GM23338 (cell line): Measurements from ENCODE around the gene PSMB11. TPM values are rescaled to one million over a fixed set of nuclear protein-coding genes. Genes with fewer than 3 reads are reported as not detected.

Experiments
- ATAC-seq: fragments of 200-7000 bp; cut with Tn5 transposase; 3 replicates; pipeline ENCODE4 v1.9.1; 2020
- DNase-seq: peaks from one replicate; pipeline ENCODE4 v3.0.0-alpha.2; 2015; ENCODE audit warnings: low spot score
- H2AFZ ChIP-seq: fragments of 200-600 bp; sonication (generic); 2 replicates; pipeline ENCODE4 v1.8.0; 2016; ENCODE audit warnings: antibody characterized with exemption, mild to moderate bottlenecking, moderate library complexity
- H3F3A ChIP-seq: fragments of 200-600 bp; sonication (generic); replicated peaks from 2 replicates; pipeline ENCODE4 v1.8.0; 2017; ENCODE audit warnings: antibody characterized with exemption, mixed run types, low read depth
- H3K27ac ChIP-seq: fragments of 200-600 bp; sonication (generic); 2 replicates; pipeline ENCODE4 v1.6.1; 2016; ENCODE audit warnings: low read depth
- H3K27me3 ChIP-seq: fragments of 200-600 bp; sonication (generic); 2 replicates; pipeline ENCODE4 v1.8.0; 2016; ENCODE audit warnings: mild to moderate bottlenecking, mixed run types, moderate library complexity; ENCODE audit not compliant: insufficient read depth
- H3K36me3 ChIP-seq: fragments of 200-600 bp; sonication (generic); 2 replicates; pipeline ENCODE4 v1.8.0; 2016; ENCODE audit warnings: mild to moderate bottlenecking; ENCODE audit not compliant: insufficient read depth
- H3K4me1 ChIP-seq: fragments of 200-600 bp; sonication (generic); 2 replicates; pipeline ENCODE4 v1.8.0; 2016; ENCODE audit warnings: mild to moderate bottlenecking, moderate library complexity; ENCODE audit not compliant: insufficient read depth
- H3K4me2 ChIP-seq: fragments of 200-600 bp; sonication (generic); 2 replicates; pipeline ENCODE4 v1.7.1; 2017; ENCODE audit warnings: mixed run types
- H3K4me3 ChIP-seq: fragments of 200-600 bp; sonication (generic); 2 replicates; pipeline ENCODE4 v1.6.1; 2016; ENCODE audit warnings: mixed run types
- H3K79me2 ChIP-seq: fragments of 200-600 bp; sonication (generic); replicated peaks from 2 replicates; pipeline ENCODE4 v1.8.0; 2017; ENCODE audit warnings: mild to moderate bottlenecking; ENCODE audit not compliant: insufficient read depth
- H3K9me2 ChIP-seq: fragments of 200-600 bp; sonication (generic); 2 replicates; pipeline ENCODE4 v1.8.0; 2017; ENCODE audit not compliant: insufficient read depth
- H4K20me1 ChIP-seq: fragments of 200-600 bp; sonication (generic); replicated peaks from 2 replicates; pipeline ENCODE4 v1.8.0; 2017; ENCODE audit warnings: mild to moderate bottlenecking; ENCODE audit not compliant: insufficient read depth
- H3K27ac Mint-ChIP-seq: 2 replicates; pipeline ENCODE4 v1.8.0; 2020; ENCODE audit warnings: inconsistent platforms, mild to moderate bottlenecking, moderate library complexity, mixed read lengths
- H3K27me3 Mint-ChIP-seq: 3 replicates; pipeline ENCODE4 v1.8.0; 2022; ENCODE audit warnings: low read depth, mild to moderate bottlenecking, moderate library complexity, mixed read lengths, inconsistent platforms; ENCODE audit not compliant: insufficient read depth, poor library complexity
- H3K36me3 Mint-ChIP-seq: 3 replicates; pipeline ENCODE4 v1.8.0; 2021; ENCODE audit warnings: low read depth, mild to moderate bottlenecking, inconsistent platforms, moderate library complexity, mixed read lengths
- H3K4me1 Mint-ChIP-seq: 3 replicates; pipeline ENCODE4 v1.8.0; 2020; ENCODE audit warnings: mild to moderate bottlenecking, inconsistent platforms, mixed read lengths
- H3K4me3 Mint-ChIP-seq: 3 replicates; pipeline ENCODE4 v1.8.0; 2021; ENCODE audit warnings: moderate library complexity, mild to moderate bottlenecking, inconsistent platforms, mixed read lengths
- H3K9me3 Mint-ChIP-seq: 3 replicates; pipeline ENCODE4 v1.8.0; 2020; ENCODE audit warnings: moderate library complexity, mild to moderate bottlenecking, inconsistent platforms, mixed read lengths
- CREB1 ChIP-seq: fragments of 250-450 bp; sonication (Bioruptor Pico); IDR thresholded peaks from 2 replicates; pipeline ENCODE4 v1.5.0; 2020; ENCODE audit warnings: low read depth, mild to moderate bottlenecking, moderate library complexity
- EZH2 ChIP-seq: fragments of 200-600 bp; sonication (generic); IDR thresholded peaks from one replicate; pipeline ENCODE4 v1.8.0; 2017; ENCODE audit warnings: antibody characterized with exemption, mild to moderate bottlenecking, low read depth; ENCODE audit not compliant: unreplicated experiment
- EZH2phosphoT487 ChIP-seq: fragments of 200-600 bp; sonication (generic); IDR thresholded peaks from one replicate; pipeline ENCODE4 v1.8.1; 2018; ENCODE audit warnings: antibody characterized with exemption; ENCODE audit not compliant: unreplicated experiment
- JUNB ChIP-seq: IDR thresholded peaks from one replicate; pipeline ENCODE4 v1.6.1; 2016; ENCODE audit warnings: antibody characterized with exemption; ENCODE audit not compliant: unreplicated experiment
- POLR2AphosphoS5 ChIP-seq: IDR thresholded peaks from 2 replicates; pipeline ENCODE4 v1.6.1; 2016; ENCODE audit warnings: antibody characterized with exemption, low read depth
- STAT1 ChIP-seq: IDR thresholded peaks from one replicate; pipeline ENCODE4 v1.6.1; 2016; ENCODE audit warnings: antibody characterized with exemption; ENCODE audit not compliant: unreplicated experiment
- ZNF331 ChIP-seq: fragments of 250-450 bp; sonication (Bioruptor Pico); IDR thresholded peaks from 2 replicates; pipeline ENCODE4 v1.5.0; 2020; ENCODE audit warnings: low read depth, mild to moderate bottlenecking, moderate library complexity
- polyA plus RNA-seq: library from polyadenylated mRNA; unstranded; fragments of >200 nt; fragmentation: Nextera tagmentation; extraction: Ambion mirVana; gene quantifications from 2 replicates; pipeline ENCODE4 v1.2.1, GENCODE V29; 2016
- total RNA-seq: library from RNA; depleted of rRNA; stranded (reverse); fragments of >200 nt; shearing (Covaris generic); gene quantifications from 2 replicates; pipeline ENCODE4 v1.2.3, GENCODE V29; 2014
- TF ChIP-seq, protein P1 (sequence below): fragments of 250-450 bp; sonication (Bioruptor Pico); IDR thresholded peaks from 2 replicates; pipeline ENCODE4 v1.5.0; 2020; ENCODE audit warnings: mild to moderate bottlenecking, moderate library complexity
- TF ChIP-seq, protein P2 (sequence below): IDR thresholded peaks from 2 replicates; pipeline ENCODE4 v1.6.1; 2016; ENCODE audit warnings: antibody characterized with exemption
- TF ChIP-seq, protein P3 (sequence below): IDR thresholded peaks from one replicate; pipeline ENCODE4 v1.6.1; 2018; ENCODE audit warnings: antibody characterized with exemption; ENCODE audit not compliant: unreplicated experiment

The PSMB11 gene
- total and polyA plus RNA-seq, 2 experiments from 2014 or later: 0.07 TPM; not detected in 1

DNA sequence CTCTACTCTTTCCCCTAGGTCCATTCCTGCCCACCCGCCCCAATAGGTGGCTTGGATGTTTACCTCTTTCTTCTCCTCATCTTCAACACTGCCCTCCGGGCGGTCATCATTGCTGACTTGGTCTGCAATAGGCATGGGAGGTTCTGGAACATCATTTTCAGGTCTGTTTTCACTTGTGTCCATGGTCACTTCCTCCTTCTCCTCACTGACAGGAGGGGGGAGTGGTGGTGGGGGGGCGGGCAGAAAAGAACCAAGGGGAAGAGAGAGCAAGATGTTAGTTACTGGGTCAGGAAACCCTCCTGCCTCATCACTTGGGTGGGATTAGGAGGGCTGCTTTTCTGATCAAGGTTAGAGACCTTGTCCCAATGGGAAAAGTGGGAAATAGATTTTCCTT, 27.4 kb downstream of the PSMB11 start (continued):
- TF ChIP-seq, protein P1, sequence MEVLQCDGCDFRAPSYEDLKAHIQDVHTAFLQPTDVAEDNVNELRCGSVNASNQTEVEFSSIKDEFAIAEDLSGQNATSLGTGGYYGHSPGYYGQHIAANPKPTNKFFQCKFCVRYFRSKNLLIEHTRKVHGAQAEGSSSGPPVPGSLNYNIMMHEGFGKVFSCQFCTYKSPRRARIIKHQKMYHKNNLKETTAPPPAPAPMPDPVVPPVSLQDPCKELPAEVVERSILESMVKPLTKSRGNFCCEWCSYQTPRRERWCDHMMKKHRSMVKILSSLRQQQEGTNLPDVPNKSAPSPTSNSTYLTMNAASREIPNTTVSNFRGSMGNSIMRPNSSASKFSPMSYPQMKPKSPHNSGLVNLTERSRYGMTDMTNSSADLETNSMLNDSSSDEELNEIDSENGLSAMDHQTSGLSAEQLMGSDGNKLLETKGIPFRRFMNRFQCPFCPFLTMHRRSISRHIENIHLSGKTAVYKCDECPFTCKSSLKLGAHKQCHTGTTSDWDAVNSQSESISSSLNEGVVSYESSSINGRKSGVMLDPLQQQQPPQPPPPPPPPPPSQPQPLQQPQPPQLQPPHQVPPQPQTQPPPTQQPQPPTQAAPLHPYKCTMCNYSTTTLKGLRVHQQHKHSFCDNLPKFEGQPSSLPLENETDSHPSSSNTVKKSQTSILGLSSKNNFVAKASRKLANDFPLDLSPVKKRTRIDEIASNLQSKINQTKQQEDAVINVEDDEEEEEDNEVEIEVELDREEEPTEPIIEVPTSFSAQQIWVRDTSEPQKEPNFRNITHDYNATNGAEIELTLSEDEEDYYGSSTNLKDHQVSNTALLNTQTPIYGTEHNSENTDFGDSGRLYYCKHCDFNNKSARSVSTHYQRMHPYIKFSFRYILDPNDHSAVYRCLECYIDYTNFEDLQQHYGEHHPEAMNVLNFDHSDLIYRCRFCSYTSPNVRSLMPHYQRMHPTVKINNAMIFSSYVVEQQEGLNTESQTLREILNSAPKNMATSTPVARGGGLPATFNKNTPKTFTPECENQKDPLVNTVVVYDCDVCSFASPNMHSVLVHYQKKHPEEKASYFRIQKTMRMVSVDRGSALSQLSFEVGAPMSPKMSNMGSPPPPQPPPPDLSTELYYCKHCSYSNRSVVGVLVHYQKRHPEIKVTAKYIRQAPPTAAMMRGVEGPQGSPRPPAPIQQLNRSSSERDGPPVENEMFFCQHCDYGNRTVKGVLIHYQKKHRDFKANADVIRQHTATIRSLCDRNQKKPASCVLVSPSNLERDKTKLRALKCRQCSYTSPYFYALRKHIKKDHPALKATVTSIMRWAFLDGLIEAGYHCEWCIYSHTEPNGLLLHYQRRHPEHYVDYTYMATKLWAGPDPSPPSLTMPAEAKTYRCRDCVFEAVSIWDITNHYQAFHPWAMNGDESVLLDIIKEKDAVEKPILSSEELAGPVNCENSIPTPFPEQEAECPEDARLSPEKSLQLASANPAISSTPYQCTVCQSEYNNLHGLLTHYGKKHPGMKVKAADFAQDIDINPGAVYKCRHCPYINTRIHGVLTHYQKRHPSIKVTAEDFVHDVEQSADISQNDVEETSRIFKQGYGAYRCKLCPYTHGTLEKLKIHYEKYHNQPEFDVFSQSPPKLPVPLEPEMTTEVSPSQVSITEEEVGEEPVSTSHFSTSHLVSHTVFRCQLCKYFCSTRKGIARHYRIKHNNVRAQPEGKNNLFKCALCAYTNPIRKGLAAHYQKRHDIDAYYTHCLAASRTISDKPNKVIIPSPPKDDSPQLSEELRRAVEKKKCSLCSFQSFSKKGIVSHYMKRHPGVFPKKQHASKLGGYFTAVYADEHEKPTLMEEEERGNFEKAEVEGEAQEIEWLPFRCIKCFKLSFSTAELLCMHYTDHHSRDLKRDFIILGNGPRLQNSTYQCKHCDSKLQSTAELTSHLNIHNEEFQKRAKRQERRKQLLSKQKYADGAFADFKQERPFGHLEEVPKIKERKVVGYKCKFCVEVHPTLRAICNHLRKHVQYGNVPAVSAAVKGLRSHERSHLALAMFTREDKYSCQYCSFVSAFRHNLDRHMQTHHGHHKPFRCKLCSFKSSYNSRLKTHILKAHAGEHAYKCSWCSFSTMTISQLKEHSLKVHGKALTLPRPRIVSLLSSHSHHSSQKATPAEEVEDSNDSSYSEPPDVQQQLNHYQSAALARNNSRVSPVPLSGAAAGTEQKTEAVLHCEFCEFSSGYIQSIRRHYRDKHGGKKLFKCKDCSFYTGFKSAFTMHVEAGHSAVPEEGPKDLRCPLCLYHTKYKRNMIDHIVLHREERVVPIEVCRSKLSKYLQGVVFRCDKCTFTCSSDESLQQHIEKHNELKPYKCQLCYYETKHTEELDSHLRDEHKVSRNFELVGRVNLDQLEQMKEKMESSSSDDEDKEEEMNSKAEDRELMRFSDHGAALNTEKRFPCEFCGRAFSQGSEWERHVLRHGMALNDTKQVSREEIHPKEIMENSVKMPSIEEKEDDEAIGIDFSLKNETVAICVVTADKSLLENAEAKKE: no peak
- TF ChIP-seq, protein P2, sequence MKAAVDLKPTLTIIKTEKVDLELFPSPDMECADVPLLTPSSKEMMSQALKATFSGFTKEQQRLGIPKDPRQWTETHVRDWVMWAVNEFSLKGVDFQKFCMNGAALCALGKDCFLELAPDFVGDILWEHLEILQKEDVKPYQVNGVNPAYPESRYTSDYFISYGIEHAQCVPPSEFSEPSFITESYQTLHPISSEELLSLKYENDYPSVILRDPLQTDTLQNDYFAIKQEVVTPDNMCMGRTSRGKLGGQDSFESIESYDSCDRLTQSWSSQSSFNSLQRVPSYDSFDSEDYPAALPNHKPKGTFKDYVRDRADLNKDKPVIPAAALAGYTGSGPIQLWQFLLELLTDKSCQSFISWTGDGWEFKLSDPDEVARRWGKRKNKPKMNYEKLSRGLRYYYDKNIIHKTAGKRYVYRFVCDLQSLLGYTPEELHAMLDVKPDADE: no peak
- no peak for TF ChIP-seq EZH2
- TF ChIP-seq CREB1: no peak
- no peak for TF ChIP-seq JUNB
- no peak for TF ChIP-seq STAT1
- no peak for TF ChIP-seq EZH2phosphoT487

DNA sequence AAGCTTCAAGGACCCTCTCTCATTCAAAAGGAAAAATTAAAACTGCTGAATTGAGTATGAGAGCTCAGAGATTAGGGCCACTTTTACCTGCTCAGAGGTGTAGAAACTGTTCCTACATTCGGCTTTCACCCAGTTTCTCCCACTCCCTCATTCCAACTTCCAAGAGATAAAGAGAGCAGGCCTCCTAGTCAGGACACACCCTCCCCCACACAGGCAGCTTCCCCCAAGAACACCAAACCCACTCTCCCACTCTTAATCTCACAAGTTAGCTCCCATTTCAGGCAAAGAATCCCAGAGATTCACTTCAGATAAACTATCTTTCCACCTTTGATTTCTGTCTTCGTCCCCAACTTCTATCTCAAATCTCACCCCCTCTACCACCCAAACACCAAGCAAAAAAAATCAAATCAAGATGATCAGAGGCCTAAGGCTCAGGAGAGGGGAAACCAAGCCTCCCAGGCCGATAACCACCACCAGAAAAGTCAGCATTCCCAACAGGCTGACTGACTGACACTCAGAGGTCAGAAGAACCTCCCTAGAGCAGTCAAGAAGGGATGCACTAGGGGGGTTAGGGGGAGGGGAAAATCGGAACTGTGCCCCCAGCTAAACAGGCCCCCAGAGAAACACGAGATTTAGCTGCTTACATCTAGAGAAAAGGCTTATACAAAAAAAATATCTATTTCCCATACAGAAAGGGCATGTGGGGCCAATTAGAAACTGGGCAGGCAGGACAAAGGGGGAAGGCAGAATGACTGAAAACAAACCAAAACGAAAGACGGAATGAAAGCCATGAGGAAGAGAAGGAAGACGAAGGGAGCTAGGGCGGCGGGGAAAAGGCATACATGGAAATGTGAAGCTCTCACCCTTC, 28.5 kb downstream of the PSMB11 start:
- H3K27ac ChIP-seq: peak overlapping the region; percentile 89
- peaks cover 45% of the 10 kb centered on the region for H3K4me1 Mint-ChIP-seq
- peaks cover 31% of the 10 kb centered on the region for H4K20me1 ChIP-seq
- H3K4me2 ChIP-seq: peak overlapping the region; percentile 85
- H3K4me3 Mint-ChIP-seq: peak overlapping the region; percentile 91
- no peaks in the 10 kb centered on the region for H3K9me3 Mint-ChIP-seq
- H3K79me2 ChIP-seq: peaks cover 70% of the 10 kb centered on the region
- H2AFZ ChIP-seq: no peak overlapping the region
- peaks cover 32% of the 10 kb centered on the region for H3K4me1 ChIP-seq
- peaks cover 10% of the 10 kb centered on the region for H3K27me3 Mint-ChIP-seq
- peaks cover 82% of the 10 kb centered on the region for H3K36me3 Mint-ChIP-seq
- DNase-seq: no peak
- TF ChIP-seq JUNB: no peak
- TF ChIP-seq, protein P3, sequence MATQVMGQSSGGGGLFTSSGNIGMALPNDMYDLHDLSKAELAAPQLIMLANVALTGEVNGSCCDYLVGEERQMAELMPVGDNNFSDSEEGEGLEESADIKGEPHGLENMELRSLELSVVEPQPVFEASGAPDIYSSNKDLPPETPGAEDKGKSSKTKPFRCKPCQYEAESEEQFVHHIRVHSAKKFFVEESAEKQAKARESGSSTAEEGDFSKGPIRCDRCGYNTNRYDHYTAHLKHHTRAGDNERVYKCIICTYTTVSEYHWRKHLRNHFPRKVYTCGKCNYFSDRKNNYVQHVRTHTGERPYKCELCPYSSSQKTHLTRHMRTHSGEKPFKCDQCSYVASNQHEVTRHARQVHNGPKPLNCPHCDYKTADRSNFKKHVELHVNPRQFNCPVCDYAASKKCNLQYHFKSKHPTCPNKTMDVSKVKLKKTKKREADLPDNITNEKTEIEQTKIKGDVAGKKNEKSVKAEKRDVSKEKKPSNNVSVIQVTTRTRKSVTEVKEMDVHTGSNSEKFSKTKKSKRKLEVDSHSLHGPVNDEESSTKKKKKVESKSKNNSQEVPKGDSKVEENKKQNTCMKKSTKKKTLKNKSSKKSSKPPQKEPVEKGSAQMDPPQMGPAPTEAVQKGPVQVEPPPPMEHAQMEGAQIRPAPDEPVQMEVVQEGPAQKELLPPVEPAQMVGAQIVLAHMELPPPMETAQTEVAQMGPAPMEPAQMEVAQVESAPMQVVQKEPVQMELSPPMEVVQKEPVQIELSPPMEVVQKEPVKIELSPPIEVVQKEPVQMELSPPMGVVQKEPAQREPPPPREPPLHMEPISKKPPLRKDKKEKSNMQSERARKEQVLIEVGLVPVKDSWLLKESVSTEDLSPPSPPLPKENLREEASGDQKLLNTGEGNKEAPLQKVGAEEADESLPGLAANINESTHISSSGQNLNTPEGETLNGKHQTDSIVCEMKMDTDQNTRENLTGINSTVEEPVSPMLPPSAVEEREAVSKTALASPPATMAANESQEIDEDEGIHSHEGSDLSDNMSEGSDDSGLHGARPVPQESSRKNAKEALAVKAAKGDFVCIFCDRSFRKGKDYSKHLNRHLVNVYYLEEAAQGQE: no peak
- TF ChIP-seq POLR2AphosphoS5: no peak
- no peak for TF ChIP-seq CREB1
- TF ChIP-seq, protein P2: no peak
- no peak for TF ChIP-seq STAT1
- no peak for TF ChIP-seq ZNF331
- no peak for TF ChIP-seq EZH2phosphoT487
- H3K27me3 ChIP-seq: no peaks in the 10 kb centered on the region
- H3K36me3 ChIP-seq: peaks cover 42% of the 10 kb centered on the region
- ATAC-seq: no peak; the same call in 1 of the 3 replicates
- peaks cover 43% of the 10 kb centered on the region for H3F3A ChIP-seq
- H3K9me2 ChIP-seq: no peaks in the 10 kb centered on the region
- H3K4me3 ChIP-seq: peak overlapping the region; percentile 83
- peak overlapping the region; percentile 98 for H3K27ac Mint-ChIP-seq
